Measurements from ENCODE around the gene PLEKHN1. TPM values are rescaled to one million over a fixed set of nuclear protein-coding genes. Genes with fewer than 3 reads are reported as not detected.

The PLEKHN1 gene
- total and polyA plus RNA-seq, 2 experiments from 2014 or later, result 0.60 to 2.4 TPM

- Histone ChIP-seq H4K20me1 (ENCODE audit: insufficient read depth, poor library complexity, severe bottlenecking) (no peaks in the 10 kb centered on the region), H3K4me3 (no peak overlapping the region), H3K36me3 (replicated peaks; ENCODE audit: insufficient read depth, low read depth) (no peaks in the 10 kb centered on the region), H3K9me3 (ENCODE audit: low read depth) (no peaks in the 10 kb centered on the region), H3K27ac (no peak overlapping the region), H3K4me2 (peak overlapping the region; percentile 65), H3K4me1 (ENCODE audit: insufficient read depth) (peaks cover 39% of the 10 kb centered on the region), H3K9me2 (replicated peaks; ENCODE audit: insufficient read depth) (no peaks in the 10 kb centered on the region), H3K27me3 (peaks cover 23% of the 10 kb centered on the region), H2AFZ (no peak overlapping the region), H3K79me2 (no peaks in the 10 kb centered on the region)
- TF ChIP-seq CTCF (IDR thresholded peaks at IDR 0.05; ENCODE audit: poor library complexity), result no peak
- no peak for TF ChIP-seq EZH2phosphoT487 (IDR thresholded peaks at IDR 0.05; ENCODE audit: low read depth, severe bottlenecking, unreplicated experiment)
- no peak for TF ChIP-seq EZH2 (IDR thresholded peaks at IDR 0.05; ENCODE audit: borderline replicate concordance)
- WGBS (ENCODE audit: low lambda C conversion rate, missing lambda C conversion rate), result 20% methylated on average over 32 of the region's 37 CpGs
- no peak for DNase-seq (ENCODE audit: low spot score)
These were observed 31.1 kb upstream of the PLEKHN1 start for GRCh38 chr1:934991-935750.

GRCh38 chr1:935751-936231 is 30.5 kb upstream of the PLEKHN1 start:
- Histone ChIP-seq H3K4me3 (no peak overlapping the region), H3K27me3 (peaks cover 29% of the 10 kb centered on the region), H3K4me2 (peak overlapping the region; percentile 65), H3K79me2 (no peaks in the 10 kb centered on the region), H3K4me1 (ENCODE audit: insufficient read depth) (peaks cover 44% of the 10 kb centered on the region), H3K9me3 (ENCODE audit: low read depth) (no peaks in the 10 kb centered on the region), H2AFZ (no peak overlapping the region), H3K9me2 (replicated peaks; ENCODE audit: insufficient read depth) (no peaks in the 10 kb centered on the region), H3K27ac (no peak overlapping the region), H4K20me1 (ENCODE audit: insufficient read depth, poor library complexity, severe bottlenecking) (no peaks in the 10 kb centered on the region), H3K36me3 (replicated peaks; ENCODE audit: insufficient read depth, low read depth) (no peaks in the 10 kb centered on the region)
- peak; percentile 80 for DNase-seq (ENCODE audit: low spot score)
- 13% methylated on average over 22 of the region's 30 CpGs for WGBS (ENCODE audit: low lambda C conversion rate, missing lambda C conversion rate)
- TF ChIP-seq EZH2 (IDR thresholded peaks at IDR 0.05; ENCODE audit: borderline replicate concordance), result no peak
- TF ChIP-seq EZH2phosphoT487 (IDR thresholded peaks at IDR 0.05; ENCODE audit: low read depth, severe bottlenecking, unreplicated experiment), result no peak

- H3K4me1 ChIP-seq (ENCODE audit: insufficient read depth), result peaks cover 51% of the 10 kb centered on the region
- H3K9me2 ChIP-seq (replicated peaks; ENCODE audit: insufficient read depth), result no peaks in the 10 kb centered on the region
- H3K36me3 ChIP-seq (replicated peaks; ENCODE audit: insufficient read depth, low read depth), result no peaks in the 10 kb centered on the region
- H3K4me3 ChIP-seq, result no peak overlapping the region
- no peak for DNase-seq (ENCODE audit: low spot score)
- H3K9me3 ChIP-seq (ENCODE audit: low read depth), result no peaks in the 10 kb centered on the region
- peak overlapping the region; percentile 65 for H3K4me2 ChIP-seq
- TF ChIP-seq EZH2phosphoT487 (IDR thresholded peaks at IDR 0.05; ENCODE audit: low read depth, severe bottlenecking, unreplicated experiment), result no peak
- no peak for TF ChIP-seq CTCF (IDR thresholded peaks at IDR 0.05; ENCODE audit: poor library complexity)
- TF ChIP-seq EZH2 (IDR thresholded peaks at IDR 0.05; ENCODE audit: borderline replicate concordance), result no peak
- H3K79me2 ChIP-seq, result no peaks in the 10 kb centered on the region
- H4K20me1 ChIP-seq (ENCODE audit: insufficient read depth, poor library complexity, severe bottlenecking), result no peaks in the 10 kb centered on the region
- WGBS (ENCODE audit: low lambda C conversion rate, missing lambda C conversion rate), result 85% methylated on average over 37 of the region's 45 CpGs
- no peak overlapping the region for H3K27ac ChIP-seq
- H2AFZ ChIP-seq, result no peak overlapping the region
- peaks cover 36% of the 10 kb centered on the region for H3K27me3 ChIP-seq
These were observed 29.7 kb upstream of the PLEKHN1 start for GRCh38 chr1:936348-937264.

Measured in hepatocyte (in vitro differentiated cells).